ENCODE measurements around the gene ATF4.

GRCh38 chr22:39508393-39508792 is 12.0 kb upstream of the ATF4 start:
- TF ChIP-seq CTCF (IDR thresholded peaks at IDR 0.05; ENCODE audit: extremely low read depth in 1 of 2, insufficient read depth in 1 of 2, low read depth in 1 of 2, low read length in 2 of 2) (no peak), MYC (IDR thresholded peaks at IDR 0.05; ENCODE audit: low read depth, low read length) (no peak), POLR2A (IDR thresholded peaks at IDR 0.05; ENCODE audit: low read depth, low read length) (no peak), POLR2AphosphoS5 (IDR thresholded peaks at IDR 0.05; ENCODE audit: insufficient read depth, low read depth, low read length) (no peak), EZH2 (IDR thresholded peaks at IDR 0.05; ENCODE audit: borderline replicate concordance, low read depth, low read length, severe bottlenecking) (no peak), JUN (IDR thresholded peaks at IDR 0.05; ENCODE audit: borderline replicate concordance, insufficient read depth, insufficient read length, low read depth) (no peak), GATA2 (IDR thresholded peaks at IDR 0.05; ENCODE audit: insufficient read depth, insufficient read length, low read depth, low read length) (no peak), MAX (IDR thresholded peaks at IDR 0.05; ENCODE audit: insufficient read depth, insufficient read length) (no peak)
